Retina (tissue), 1 donor: ENCODE data around the gene YPEL1.
"Not testable (repeated sequence)": the region's sequence is repeated elsewhere in the genome, so short reads cannot be mapped to it uniquely, and the experiment has no call there.

Experiments used
- DNase-seq: peaks from one replicate; pipeline ENCODE4 v3.0.0-alpha.2; 2016

Gene YPEL1

DNA sequence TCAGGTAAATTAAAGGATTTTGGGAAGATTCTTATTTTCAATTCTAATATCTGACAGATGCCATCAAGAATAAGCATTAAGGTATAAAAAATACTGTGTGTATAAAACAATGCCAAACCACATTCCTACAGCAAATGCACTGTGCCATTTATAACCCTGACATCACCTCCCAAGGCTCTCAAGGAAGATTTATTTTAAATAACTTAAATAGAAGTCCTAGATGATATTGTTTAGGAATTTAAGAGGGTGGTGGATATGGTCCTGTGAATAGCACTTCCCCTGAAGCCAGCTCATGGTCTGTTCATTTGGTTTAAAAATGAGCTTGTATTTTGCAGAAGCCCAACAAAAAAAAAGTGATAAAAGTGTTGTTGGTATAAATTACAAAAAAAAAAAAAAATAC is 37.7 kb downstream of the YPEL1 start:
- no peak for DNase-seq

DNA sequence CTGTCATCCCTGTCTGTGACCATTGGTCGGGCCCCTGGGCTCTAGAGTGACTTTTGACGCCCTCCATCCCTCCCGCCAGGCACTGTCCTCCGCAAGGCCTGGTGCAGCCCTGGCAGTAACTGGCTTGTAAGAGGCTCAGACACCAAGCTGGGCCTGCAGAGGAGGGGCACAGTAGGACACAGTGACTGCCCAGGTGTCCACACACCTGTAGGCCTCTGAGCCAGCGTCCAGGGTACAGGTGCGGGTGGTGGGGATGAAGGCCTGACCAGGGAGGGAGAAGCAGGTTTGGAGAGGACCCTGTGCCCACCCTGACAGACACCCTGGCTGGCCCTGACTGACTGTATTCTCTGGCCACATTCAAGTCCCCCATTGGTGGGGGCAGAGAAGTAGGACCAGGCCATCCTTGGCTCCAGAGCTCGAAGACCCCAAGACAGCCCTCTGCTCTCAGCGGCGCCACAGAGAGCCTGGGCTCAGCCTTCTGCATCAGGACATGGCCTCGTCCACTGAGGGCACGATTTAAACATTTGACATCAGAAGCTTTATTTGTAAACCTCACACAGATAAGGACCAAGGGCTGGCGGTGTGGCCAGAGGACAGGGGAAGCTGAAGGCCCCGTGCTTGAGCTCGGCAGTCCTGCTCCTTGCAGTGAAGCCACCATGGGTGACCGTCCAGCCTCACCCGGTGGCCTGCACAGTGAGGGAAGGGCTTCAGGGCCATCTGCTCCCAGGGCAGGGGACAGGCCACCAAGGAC is 38.4 kb downstream of the YPEL1 start:
- no peak for DNase-seq

DNA sequence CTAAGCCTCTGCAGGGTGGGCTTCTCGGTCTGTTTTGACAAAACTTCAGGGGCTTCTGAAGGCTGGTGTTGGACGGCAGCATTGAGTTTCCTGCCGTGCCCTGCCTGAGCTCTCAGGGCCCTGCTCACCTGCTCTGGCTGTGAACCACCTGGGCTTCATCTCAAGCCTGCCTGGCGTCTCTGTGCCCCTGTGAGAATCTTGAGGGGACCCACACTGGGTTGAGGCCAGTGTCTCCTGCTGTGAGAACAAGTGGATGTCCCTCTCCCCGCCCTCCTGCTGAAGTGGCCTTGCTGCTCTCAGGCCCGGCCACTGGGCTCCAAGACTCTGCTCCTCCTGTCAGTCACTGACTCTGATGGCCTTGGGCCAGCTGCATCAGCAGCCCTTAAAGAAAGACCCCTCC is 39.5 kb downstream of the YPEL1 start:
- DNase-seq = no peak

DNA sequence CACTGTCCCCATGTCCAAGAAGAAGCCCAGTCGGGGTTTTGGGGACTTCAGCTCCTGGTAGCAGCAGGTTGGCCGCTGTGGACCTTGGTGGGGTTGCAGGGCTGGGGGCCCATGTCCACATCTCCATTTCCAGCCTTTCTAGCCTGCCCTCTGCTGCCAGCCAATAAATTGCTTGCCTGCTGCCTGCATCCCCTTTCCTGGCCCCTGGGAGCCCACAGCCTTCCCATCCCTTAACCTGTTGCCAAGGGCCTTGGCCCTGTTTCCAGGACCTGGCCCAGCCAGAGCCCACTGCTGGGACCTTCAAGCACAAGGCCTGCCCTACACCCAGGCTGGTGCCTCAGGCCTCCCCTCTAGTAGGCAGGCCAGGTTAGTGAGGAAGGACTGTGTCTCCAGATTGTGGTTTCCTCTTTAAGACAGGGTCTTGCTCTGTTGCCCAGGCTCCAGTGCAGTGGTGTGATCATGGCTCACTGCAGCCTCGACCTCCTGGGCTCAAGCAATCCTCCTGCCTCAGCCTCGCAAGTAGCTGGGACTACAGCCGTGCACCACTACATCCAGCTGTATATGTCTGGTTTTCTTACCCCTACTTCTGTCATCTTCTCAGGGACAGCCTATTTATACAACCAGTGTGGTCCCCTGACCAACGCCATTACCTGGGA is 40.0 kb downstream of the YPEL1 start:
- DNase-seq = no peak

DNA sequence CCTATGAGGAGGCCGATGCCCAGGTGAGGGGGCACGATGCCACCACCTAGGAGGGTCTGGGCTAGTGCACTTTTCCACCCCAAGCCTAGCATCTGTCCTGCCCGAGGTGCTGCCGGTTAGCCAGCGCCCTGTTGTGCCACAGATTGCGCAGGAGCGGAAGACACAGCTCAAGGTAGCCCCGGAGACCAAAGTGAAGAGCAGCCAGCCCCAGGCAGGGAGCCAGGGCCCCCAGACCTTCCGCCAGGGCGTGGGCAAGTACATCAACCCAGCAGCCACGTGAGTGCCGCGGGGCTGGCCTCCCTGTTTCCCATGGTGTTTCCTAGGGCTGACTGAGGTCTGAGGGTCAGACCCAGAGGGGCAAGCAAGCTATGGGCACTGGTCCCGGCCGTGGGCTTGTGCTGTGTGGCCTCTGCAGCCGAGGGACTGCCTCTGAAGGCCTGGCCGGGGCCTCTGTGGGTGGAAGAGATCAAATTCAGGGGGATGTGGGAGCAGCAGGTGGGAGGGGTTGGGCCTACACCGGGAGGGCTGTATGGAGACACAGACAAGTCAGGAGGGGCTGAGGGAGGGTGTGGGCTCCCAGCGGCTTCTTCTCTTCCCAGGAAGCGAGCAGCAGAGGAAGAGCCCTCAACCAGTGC is 40.7 kb downstream of the YPEL1 start:
- no peak for DNase-seq

DNA sequence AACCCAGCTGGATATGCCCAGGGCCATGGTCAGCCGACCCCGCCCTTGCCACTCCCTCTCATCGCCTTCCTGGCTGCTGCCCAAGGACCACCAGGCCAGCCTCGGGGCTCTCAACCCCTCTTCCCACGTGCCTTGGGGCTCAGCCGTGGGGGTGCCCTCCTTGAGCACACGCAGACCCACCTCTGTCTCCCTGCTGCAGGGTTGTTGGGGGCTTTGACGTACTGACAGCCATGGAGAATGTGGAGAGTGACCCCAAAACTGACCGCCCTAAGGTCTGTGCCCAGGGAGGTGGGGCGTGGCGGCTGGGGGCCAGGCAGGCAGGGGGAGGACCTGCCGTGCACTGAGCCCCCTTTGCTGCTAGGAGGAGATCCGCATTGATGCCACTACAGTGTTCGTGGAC is 41.2 kb downstream of the YPEL1 start:
- no peak for DNase-seq

DNA sequence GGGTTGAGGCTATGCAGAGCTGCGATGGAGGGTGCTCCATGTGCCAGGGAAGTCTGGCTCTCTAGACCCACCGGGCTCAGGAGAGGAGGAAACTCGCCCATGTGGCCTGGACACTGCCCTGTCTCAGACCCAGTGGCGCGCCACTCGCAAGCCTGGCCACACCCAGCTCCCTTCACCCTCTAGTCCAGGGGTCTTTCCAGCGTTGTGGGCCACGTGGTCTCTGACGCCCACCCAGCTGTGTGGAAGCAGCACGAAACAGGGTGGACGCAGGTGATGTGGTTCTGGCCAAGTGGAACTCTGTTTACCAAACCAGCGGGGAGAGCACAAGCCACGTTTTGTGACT is 41.6 kb downstream of the YPEL1 start:
- DNase-seq = no peak

DNA sequence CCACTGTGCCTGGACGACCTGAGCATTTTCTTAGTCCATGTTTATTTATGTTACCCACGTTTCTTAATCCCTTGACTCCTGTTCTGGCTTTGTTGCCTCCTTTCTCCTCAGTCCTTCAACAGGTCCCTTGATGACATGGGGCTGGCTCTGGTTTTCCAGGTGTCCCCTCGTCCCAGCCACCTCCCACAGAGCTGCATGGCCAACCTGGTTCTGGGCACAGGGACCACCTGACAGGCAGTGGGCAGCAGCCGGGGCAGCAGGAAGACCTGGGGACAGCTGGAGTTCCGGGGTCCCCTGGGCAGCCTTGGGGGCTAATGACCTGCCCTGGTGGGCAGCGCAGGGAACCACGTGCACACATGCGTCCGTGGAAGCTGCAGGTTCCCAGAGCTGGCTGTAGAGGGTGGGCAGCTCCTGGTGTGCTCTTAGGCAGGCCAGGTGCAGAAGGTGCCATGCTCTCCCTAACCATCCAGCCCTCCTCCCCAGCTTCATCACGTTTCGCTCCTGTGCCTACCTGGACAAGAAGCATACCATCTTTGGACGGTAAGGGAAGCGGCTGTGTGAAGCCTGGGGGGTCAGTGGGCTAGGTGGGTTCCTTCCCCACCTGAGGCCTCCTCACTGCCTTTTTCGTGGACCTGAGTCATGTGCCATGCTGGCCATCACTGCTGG is 42.1 kb downstream of the YPEL1 start:
- no peak for DNase-seq

DNA sequence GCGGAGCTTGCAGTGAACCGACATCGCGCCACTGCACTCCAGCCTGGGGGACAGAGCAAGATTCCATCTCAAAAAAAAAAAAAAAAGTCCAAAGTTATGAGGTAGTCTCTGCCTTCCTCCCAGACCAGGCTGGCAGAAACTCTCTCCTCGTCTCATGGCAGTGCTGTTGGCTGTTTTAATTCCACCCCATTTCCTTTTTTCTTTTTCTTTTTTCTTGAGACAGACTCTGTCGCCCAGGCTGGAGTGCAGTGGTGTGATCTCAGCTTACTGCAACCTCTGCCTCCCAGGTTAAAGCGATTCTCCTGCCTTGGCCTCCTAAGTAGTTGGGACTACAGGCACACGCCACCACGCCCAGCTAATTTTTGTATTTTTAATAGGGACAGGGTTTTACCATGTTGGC is 42.7 kb downstream of the YPEL1 start:
- DNase-seq = not testable (repeated sequence)

DNA sequence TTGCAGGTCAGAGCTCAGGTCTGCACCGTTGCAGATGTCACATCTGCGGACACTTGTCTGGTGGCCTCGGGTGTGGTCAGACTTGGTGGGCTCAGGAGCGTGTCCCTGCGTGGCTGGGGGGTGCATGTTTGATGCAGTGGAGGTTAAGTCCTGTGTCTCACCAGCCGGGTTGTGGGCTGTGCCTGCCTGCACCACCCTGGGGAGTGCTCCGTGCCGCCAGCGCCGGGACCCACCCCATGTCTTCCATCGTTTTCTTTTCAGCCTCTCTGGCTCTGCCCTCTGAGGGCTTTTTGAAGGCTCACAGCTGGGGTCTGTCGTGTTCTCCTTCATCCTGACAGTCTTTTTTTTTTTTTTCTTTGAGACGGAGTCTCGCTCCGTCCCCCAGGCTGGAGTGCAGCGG is 43.8 kb downstream of the YPEL1 start:
- no peak for DNase-seq

DNA sequence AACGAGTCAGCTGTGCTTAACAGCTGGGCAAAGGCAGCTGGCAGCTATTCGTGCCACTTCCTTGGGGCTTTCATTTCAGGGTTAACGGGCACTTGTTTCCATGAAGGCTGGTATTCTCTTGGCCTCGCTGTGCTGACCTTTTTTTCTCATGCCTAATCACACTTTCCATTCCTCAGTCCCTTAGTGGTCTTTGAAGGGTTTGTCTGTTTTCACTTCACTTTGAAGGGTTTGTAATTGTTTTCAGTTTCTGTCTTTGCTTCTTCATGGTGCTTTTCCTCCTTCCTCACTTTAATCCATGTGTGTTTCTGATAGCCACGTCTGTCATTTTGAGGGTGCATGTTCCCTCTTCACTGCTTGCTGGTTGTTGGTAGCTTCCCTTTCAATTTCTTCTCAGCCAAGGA is 45.2 kb downstream of the YPEL1 start:
- DNase-seq = no peak

DNA sequence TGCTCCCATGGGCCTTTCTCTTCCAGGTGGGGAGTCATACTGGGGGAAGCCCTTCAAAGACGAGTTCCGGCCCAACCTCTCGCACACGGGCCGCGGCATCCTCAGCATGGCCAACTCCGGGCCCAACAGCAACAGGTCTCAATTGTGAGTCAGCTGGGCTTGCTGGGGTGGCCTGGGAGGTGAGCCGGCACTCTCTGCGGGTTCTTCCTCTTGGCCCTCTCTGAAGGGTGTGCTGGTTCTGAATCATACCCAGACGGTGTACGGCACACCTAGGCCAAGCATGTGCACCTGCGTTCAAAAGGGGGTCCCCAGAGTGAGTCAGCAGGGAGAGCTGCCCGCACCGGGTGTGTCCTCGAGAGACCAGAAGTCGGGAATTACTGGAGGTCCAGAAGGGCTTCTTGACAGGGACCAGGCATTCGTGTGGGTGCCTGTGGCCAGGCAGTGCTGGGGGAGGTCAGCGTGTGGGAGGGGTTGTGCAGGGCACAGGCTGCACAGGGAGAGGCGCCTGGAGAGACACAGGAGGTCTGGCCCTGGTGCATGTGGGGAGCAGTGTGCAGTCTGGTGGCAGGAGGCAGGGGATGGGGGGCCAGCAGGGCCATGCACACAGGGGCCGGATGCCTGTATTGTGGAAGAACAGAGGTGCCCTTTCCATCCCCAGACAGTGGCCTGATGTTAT is 46.8 kb downstream of the YPEL1 start:
- no peak for DNase-seq

DNA sequence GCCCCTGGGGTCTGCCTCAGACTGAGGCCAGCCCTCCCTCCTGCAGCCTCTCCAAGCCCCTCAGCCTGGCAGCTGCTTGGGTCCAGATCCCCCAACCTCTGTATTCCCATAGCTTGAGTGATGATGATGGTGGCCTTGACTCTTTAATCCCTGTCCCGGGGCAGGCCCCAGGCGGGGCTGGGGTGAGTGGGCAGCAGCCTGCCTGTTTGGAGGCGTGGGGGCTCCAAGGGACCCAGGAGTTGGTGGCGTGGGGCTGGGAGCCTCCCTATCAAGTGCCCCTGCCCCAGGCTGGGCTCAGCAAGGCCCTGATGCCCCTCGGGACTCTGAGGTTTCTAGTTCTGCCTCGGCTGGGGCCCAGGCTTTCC is 47.3 kb downstream of the YPEL1 start:
- DNase-seq = no peak

DNA sequence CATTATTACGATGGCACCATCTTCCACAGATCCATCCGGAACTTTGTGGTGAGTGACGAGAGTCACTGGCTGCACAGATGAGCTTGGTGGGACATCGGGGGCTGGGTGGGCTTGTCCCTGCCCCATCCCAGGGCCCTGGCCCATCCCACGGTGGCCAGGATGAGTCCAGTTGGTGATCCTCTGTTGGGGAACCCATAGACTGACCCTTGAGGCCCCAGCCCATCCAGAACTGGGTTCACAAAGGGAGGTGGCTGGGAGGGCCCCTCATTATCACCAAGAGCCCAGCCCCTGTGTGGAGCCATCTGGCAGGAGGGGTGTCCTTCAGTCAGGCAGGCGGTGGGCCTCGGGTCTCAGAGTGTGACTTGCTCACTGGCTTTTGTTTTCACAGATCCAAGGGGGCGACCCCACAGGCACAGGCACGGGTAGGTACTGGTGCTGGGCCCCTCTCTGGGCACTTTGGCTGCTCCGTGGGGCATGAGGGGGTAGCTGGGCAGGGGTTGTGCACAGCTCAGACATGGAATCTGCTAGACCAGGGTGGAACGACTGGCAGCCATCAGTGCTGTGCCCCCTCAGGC is 47.8 kb downstream of the YPEL1 start:
- DNase-seq = no peak

DNA sequence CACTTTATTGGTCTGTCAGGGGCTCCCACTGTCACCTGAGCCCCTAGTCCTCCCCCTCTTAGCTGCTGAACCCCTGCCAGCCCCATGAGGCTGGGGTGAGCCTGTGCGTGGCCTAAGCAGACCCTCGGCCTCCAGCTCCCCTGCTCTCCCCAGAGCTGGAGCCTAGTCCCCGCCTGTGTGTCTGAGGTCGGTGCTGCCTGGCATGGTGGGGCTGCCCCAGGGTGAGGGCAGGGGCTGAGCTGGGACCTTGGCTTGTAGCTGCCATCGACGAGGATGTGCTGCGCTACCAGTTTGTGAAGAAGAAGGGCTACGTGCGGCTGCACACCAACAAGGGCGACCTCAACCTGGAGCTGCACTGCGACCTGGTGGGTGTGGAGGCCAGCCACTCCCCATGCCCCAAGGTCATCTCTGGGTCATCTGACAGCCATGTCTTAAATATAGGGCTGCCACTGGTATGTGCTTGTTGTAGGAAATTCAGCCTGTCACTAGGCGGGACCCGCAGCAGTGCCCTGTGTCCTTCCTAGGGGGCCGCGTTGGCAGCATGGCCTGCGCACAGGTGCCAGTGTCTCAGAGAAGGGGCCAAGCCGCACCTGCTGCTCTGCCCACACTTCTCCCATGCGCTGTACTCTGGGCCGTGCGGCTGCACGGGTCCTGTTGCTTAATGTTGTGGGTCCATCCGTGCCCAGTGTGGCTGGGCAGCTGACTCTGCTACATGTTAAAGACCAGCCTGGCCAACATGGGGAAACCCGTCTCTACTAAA is 48.8 kb downstream of the YPEL1 start:
- no peak for DNase-seq

DNA sequence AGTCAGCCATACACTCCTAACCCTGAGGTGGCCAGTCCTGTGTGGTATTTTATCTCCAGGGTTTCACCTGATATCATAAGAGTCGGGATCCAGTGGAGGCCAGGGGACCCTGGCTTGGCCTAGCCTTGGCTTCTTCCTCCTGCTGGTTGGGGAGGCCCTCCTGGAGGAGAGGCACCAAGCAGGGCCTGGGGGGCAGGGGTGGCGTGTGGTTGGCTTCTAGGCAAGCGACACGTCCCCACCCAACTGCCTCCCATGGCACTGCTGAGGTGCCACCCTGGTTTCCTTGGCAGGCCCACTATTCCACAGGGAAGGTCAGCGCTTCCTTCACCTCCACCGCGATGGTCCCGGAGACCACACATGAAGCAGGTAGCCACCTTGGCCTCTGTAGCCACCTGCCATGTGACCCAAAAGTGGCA is 49.4 kb downstream of the YPEL1 start:
- DNase-seq = no peak

DNA sequence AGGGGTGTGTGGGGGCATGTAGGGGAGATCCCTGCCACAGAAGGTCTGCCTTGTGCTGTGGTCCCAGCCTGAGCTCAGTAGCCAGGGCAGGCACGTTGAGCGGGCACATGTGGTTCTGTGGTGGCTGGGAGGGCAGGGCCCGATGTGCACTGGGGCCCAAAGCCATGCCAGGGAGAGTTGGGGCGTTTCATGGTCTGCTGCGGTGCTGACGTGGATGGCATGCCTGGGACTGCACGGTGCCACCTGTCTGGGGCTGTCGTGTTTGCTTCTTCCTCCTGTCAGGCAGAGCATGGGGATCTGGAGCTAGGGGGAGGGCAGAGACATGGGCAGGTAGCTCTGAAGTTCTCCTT is 50.5 kb downstream of the YPEL1 start:
- DNase-seq = no peak

DNA sequence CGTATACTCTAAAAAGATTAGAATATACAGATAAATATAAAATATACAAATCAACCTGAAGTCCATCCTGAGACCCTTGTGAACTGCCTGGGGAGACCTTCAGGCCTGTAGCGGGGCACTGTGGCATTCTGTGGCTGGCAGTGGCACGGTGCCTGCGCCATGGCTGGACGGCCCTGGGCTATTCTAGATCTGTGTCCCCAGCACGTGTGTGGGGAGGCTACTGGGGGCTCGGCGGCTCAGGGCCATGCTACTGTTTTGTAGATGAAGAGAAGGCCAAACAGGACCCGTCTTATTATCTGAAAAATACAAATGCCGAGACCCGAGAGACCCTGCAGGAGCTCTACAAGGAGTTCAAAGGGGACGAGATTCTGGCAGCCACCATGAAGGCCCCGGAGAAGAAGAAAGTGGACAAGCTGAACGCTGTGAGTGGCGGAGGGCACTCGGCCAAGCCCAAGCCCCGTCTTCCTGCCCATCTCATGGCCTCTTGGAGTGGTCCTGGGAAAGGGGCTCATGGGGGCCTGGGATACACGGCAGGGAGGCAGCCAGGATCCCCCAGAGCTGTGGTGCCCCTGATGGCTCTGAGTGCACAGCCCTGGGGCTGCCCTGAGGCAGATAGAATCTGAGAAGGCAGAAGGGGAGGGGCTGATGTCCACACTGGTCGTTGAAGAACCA is 51.0 kb downstream of the YPEL1 start:
- no peak for DNase-seq

DNA sequence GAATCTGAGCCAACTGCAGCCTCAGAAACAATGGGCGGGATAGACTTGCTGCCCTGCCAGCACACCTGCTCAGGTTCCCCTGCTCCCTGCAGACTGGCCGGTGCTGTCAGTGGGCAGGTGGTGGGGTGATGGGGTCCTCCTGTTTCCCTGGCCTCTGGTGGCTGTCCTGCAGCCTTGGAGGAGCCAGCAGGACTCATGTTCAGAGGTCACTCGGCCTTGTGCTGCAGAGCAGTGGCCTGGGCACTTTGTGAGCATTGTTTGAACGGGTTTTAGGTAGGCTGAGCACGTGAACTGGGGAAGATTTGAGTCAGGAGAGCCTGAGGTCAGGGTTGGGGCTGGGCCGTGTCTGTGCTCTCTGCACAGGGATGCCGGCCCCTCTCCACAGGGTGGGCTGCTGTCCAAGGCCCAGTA is 52.2 kb downstream of the YPEL1 start:
- DNase-seq = no peak

DNA sequence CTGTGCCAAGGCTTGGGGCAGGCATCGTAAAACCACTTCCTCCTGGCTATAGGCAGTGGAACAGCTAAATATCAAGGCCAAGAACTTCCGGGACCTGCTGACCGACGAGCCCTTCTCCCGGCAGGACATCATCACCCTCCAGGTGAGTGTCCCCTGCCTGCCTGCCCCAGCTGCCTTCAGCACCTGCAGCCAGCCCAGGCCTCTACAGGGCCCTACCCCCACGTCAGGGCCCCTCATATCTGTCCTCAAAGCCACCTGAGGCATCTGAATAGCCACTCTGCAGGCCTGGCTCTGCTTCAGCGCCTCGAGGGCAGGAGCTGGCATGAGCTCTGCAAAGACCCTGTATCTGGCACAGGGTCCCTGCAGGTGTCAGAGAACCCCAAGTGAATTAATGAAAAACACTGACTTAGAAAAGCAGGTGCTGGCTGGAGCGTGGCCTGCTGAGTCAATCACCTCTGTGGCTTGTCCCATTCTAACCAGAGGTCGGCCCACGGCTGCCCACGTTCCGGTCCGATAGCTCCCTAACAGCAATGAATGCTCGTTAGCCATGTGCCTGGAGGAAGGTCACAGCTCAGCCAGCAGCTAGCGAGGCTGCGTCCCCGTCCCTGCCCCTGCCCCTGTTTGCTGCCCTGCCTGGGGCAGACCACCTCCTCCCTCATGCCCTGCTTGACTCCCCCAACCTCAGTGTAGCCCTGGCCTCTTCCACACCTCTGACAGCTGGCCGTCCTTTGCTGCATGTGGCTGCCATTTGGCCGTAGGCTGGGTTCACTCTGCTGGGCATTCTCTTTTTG is 53.0 kb downstream of the YPEL1 start:
- no peak for DNase-seq
